ELR (cell line): ENCODE data around the gene FUBP3.
A peak's percentile ranks its signal among the peaks of the same experiment; 100 is the strongest.

Experiments used
- DNase-seq: peaks from one replicate; pipeline ENCODE4 v3.0.0-alpha.2; 2015; ENCODE audit warnings: low read depth

The FUBP3 gene

GRCh38 chr9:130578865-130579737 lies at the start of gene FUBP3:
TSS of gene FUBP3 (plus strand) at chr9:130579577. CDS start at chr9:130579681, 104 bp downstream.
- peak; percentile 96 for DNase-seq

GRCh38 chr9:130530938-130531337 lies 48.4 kb upstream of the FUBP3 start:
- DNase-seq: no peak

- no peak for DNase-seq
These were observed 47.7 kb upstream of the FUBP3 start for GRCh38 chr9:130531670-130532069.

GRCh38 chr9:130532426-130533080 lies 46.8 kb upstream of the FUBP3 start:
- DNase-seq: no peak

GRCh38 chr9:130535818-130536521 lies 43.4 kb upstream of the FUBP3 start:
- peak; percentile 20 for DNase-seq

- DNase-seq: no peak
These were observed 42.7 kb upstream of the FUBP3 start for GRCh38 chr9:130536701-130537107.

- DNase-seq: no peak
These were observed 41.9 kb upstream of the FUBP3 start for GRCh38 chr9:130537346-130538050.

- peak; percentile 73 for DNase-seq
These were observed 39.8 kb upstream of the FUBP3 start for GRCh38 chr9:130539420-130540223.

GRCh38 chr9:130541533-130541932 lies 37.8 kb upstream of the FUBP3 start:
- DNase-seq: no peak

GRCh38 chr9:130542038-130542437 lies 37.3 kb upstream of the FUBP3 start:
- DNase-seq: no peak

- peak; percentile 34 for DNase-seq
These were observed 36.7 kb upstream of the FUBP3 start for GRCh38 chr9:130542457-130543228.

GRCh38 chr9:130543368-130543767 lies 36.0 kb upstream of the FUBP3 start:
- DNase-seq: no peak

- no peak for DNase-seq
These were observed 35.5 kb upstream of the FUBP3 start for GRCh38 chr9:130543859-130544258.

- no peak for DNase-seq
These were observed 35.0 kb upstream of the FUBP3 start for GRCh38 chr9:130544364-130544763.

GRCh38 chr9:130548103-130548502 lies 31.3 kb upstream of the FUBP3 start:
- DNase-seq: no peak

GRCh38 chr9:130549093-130549735 lies 30.2 kb upstream of the FUBP3 start:
- no peak for DNase-seq

- DNase-seq: no peak
These were observed 24.8 kb upstream of the FUBP3 start for GRCh38 chr9:130554606-130555005.

GRCh38 chr9:130555061-130555460 lies 24.3 kb upstream of the FUBP3 start:
- no peak for DNase-seq

GRCh38 chr9:130555968-130556367 lies 23.4 kb upstream of the FUBP3 start:
- peak; percentile 49 for DNase-seq
